ENCODE results near the gene SMG1.

SMG1 gene

DNA sequence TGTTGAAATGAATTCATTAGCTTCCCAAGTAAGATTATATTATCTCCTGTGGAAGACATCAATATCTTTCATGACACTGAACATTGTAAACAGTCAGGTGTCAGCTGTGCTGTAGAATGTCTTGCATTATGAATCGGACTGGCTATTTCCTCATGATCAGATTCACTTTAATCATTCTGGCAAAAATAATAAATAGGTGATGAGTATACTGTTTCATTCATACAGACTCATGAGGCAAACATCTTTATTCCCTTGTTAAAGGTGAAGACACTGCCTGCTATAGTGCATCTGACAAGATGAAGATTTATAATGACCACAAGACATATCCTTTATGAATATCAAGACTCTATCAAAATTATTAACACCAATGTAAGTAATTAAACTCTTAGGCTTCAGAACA, 73.6 kb downstream of the SMG1 start:
- no peak for DNase-seq (ENCODE audit: low spot score)

GRCh38 chr16:18846416-18846815, 79.8 kb downstream of the SMG1 start:
- no peak for DNase-seq (ENCODE audit: low spot score)

DNA sequence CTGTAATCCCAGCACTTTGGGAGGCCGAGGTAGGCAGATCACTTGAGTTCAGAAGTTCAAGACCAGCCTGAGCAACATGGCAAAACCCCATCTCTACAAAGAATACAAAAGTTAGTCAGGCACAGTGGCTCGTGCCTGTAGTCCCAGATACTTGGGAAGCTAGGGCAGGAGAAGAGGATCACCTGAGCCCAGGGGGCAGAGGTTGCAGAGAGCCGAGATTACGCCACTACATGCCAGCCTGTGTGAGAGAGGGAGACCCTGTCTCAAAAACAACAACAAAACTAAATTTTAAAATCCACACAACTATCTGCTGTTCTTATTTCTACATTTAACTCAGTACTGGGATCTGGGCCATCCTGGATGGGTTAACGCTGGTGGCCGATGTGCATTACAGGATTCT, 83.6 kb downstream of the SMG1 start:
- no peak for DNase-seq (ENCODE audit: low spot score)

- DNase-seq (ENCODE audit: low spot score): no peak
Measured at GRCh38 chr16:18841833-18842525, 84.2 kb downstream of the SMG1 start.

DNA sequence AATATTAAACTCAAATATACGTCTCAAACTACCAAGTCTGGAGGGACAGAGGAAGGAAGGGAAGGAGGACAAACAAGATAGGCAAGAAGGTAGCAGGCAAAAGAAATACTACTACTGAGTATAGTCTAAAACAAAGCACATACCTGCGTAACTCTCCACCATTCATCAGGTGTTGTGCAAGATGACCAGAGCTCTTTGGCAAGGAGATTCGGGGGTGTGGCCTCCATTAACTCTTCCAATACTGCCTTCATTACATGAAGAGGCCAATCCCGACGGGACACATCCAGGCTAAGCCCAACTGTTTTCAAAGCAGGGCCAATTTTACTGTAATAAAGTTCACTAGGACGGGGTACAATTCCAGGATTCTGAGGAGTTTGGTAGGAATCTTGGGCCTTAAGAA, 86.7 kb downstream of the SMG1 start:
- no peak for DNase-seq (ENCODE audit: low spot score)

DNA sequence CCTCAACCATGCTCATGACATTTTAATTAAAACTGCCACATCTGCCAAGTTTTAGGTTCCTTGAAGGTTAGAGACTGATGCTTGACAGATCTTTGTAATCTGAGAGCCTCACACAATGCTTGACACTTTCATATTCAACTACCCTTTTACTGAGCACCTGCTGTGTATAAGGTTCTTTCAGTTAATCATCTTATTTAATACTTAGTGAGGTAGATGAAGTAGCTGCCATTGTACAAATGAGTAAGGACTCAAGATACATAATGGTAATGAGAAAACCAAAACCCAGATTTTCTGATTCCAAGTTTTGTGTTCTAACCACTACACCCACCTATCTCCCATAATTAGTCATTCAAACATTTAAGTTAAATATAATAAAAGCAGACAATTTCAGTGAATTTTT, 89.5 kb downstream of the SMG1 start:
- peak; percentile 8 for DNase-seq (ENCODE audit: low spot score)

- no peak for DNase-seq (ENCODE audit: low spot score)
Measured at GRCh38 chr16:18834864-18835263, 91.3 kb downstream of the SMG1 start.

GRCh38 chr16:18833707-18834505, 92.3 kb downstream of the SMG1 start:
- no peak for DNase-seq (ENCODE audit: low spot score)

DNA sequence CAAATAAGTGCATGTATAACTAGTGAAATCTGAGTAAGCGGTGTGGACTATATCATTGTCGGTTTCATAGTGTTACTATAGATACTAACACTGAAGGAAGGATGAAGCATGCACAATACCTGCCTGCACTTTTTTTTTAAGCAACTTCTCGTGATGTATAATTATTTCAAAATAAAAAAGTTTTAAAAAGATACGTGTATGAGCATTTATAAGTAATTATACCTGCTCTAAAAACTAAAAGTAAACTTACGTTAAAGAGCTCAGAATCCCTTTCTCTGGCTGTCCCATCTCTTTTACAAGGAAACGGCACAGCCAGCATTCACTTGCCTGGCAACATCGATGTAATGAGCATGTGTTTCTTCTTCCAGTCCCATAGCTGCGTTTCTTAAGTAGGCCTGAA, 93.6 kb downstream of the SMG1 start:
- DNase-seq (ENCODE audit: low spot score): no peak

- DNase-seq (ENCODE audit: low spot score): no peak
Measured at GRCh38 chr16:18832006-18832405, 94.2 kb downstream of the SMG1 start.

GRCh38 chr16:18829251-18829650, 97.0 kb downstream of the SMG1 start:
- no peak for DNase-seq (ENCODE audit: low spot score)

DNA sequence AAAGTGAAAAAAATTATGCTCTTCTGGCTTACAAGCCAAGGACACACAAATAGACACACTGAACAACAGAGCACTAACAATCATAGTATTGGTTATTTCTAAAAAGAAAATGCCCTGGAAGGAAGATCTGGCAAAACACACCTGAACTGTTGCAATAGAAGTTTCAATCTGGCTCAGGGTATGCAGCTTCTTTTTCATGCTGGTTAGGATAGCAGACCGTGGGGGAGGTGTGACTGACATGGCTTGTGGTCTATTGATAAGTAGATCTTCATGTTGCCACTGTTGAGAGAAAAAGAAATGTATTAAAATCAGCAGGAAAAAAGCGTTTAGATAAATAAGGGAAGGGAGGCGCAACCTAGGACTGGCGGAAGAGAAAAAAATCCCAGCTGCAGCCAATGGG, 98.3 kb downstream of the SMG1 start:
- DNase-seq (ENCODE audit: low spot score): no peak

GRCh38 chr16:18816286-18816685, 109.9 kb downstream of the SMG1 start:
- no peak for DNase-seq (ENCODE audit: low spot score)

DNA sequence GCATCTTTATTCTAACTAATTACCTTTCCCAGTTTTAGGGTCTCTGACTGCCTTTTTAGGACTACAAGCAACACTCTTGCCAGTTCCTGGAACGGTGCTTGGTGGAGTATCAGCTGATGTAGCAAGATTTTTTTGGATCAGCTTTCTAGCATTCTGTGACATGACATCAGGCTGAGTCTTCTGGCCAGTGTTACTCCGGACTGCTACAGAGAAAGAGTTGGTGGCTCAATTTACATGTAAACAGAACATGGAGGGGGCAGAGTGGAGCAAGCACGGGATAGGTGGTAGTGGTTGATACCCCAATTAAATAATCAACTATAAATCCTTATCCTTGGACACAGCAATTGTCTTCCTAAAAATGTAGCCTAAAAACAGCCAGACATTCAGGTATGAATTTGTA, 114.3 kb downstream of the SMG1 start:
- DNase-seq (ENCODE audit: low spot score): no peak

DNA sequence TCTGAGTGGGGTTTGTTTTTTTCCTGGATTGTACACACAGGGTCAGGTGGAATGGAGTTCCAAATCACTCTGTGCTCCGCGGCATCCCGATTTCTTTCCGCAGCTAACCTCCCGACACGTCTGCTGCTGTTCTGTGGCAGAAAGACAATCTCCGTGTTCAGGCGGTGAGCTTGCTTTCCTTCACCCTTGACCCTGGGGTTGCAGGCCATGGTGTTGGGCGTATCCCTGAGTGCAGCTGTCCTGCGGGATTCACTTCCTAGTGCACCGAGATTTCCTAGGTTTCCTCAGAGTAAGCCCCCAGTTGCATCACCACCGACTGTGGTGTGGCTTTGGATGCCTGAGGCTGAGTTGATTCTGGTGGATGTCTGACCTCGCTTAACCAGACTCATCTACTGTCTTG, 117.0 kb downstream of the SMG1 start:
- DNase-seq (ENCODE audit: low spot score): no peak

DNA sequence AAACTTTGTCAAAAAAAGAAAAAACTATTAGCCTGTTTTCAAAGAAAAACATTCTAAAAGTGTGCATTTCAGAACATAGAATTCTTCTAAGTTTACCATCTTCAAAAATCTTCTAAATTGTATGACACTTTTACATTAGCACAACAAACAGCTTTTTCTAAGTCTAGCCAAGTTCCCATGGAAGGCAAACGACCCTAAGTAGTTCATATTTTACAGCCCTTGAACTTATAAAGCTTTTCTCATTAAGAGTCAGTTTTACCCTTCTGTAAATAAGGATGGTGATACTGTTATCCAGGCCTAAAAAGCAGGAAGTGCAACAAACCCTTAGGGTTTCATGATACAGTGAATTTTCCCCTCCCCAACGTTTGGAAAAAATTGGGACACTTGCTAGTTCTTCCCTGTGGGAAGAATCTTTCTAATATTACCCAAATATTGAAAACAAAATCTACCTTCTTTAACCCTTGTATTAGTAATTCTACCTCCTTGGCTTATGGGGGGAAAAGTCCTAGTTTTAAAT, 120.9 kb downstream of the SMG1 start:
- DNase-seq (ENCODE audit: low spot score): no peak

DNA sequence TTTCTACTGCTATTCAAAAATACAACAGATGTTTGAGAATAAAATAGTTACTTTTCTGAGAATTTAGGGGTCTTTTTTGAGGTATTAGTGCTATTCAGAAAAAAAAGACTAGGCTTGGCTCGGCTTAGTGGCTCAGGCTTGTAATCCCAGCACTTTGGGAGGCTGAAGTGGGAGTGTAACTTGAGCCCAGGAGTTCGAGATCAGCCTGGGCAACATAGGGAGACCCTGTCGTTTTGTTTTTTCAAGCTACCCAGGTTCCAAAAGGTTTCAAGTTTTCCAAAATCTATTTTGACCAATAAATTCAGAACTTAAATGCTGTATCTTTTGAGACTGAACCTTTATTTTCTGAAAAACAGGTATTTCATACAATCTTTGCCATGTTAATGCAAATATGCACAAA, 121.7 kb downstream of the SMG1 start:
- DNase-seq (ENCODE audit: low spot score): no peak

- DNase-seq (ENCODE audit: low spot score): peak; percentile 50
Measured at GRCh38 chr16:18803569-18804462, 122.4 kb downstream of the SMG1 start.

DNA sequence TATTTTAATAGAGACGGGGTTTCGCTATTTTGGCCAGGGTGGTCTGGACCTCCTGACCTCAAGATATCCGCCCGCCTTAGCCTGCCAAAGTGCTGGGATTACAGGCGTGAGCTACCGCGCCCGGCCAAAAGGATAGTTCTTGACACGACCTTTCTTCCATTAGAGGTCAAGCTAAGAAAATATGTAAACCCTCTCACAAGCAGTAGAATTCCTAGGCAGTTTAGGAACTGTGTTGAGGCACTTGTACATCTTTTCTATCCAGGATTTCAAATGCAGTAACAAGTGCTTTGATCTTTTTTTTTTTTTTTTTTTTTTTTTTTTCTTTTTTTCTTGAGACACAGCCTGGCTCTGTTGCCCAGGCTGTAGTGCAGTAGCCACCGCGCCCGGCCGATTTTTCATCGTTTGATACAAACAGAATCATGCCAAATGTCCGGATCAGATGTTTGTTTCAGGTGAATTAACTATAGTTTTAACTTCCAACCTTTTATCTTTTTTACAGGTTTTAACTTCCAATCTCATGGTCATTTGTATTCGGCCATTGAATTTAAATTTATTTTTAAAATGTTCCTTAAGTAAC, 123.4 kb downstream of the SMG1 start:
- no peak for DNase-seq (ENCODE audit: low spot score)

GRCh38 chr16:18801145-18801972, 124.8 kb downstream of the SMG1 start, which contains the start of gene ARL6IP1:
ARL6IP1 (minus strand) TSS chr16:18801549; CDS start chr16:18801466, 83 bp downstream.
- peak; percentile 99 for DNase-seq (ENCODE audit: low spot score)

- no peak for DNase-seq (ENCODE audit: low spot score)
Measured at GRCh38 chr16:18800775-18801144, 125.4 kb downstream of the SMG1 start.

Data from activated CD4-positive, alpha-beta T cell treated with anti-CD3 and anti-CD28 coated beads, Interleukin-2, Interleukin-4, amounts not matched to agents 100 ng/mL and 50 ng/mL, durations not matched to agents 16 hours and 8 hours (primary cell).